Fibroblast of lung (primary cell): ENCODE data around the gene DAZAP2. TPM values are rescaled to one million over a fixed set of nuclear protein-coding genes. Genes with fewer than 3 reads are reported as not detected.

ENCODE experiments used
- DNase-seq, 2 donors: peaks; one replicate each; pipeline versions ENCODE4 v3.0.0 to v3.0.0-alpha.2; 2010; ENCODE audit warnings: low read depth in 2 of 2
- H2AFZ ChIP-seq: 2 replicates; pipeline ENCODE4 v1.5.1; 2012; ENCODE audit warnings: low read length, control low read depth, inconsistent platforms
- H3K27ac ChIP-seq: 2 replicates; pipeline ENCODE4 v1.5.1; 2011; ENCODE audit warnings: low read length, control low read depth; ENCODE audit not compliant: insufficient read depth
- H3K27me3 ChIP-seq: 2 replicates; pipeline ENCODE4 v1.5.1; 2011; ENCODE audit warnings: mild to moderate bottlenecking, low read length; ENCODE audit not compliant: control insufficient read depth, insufficient read depth
- H3K36me3 ChIP-seq: 2 replicates; pipeline ENCODE4 v1.5.1; 2011; ENCODE audit warnings: low read length; ENCODE audit not compliant: control insufficient read depth, insufficient read depth
- H3K4me1 ChIP-seq: 2 replicates; pipeline ENCODE4 v1.5.1; 2011; ENCODE audit warnings: low read length; ENCODE audit not compliant: control insufficient read depth, insufficient read depth; ENCODE audit errors: extremely low read depth
- H3K4me2 ChIP-seq: 2 replicates; pipeline ENCODE4 v1.5.1; 2011; ENCODE audit warnings: low read length, control low read depth; ENCODE audit not compliant: insufficient read depth; ENCODE audit errors: extremely low read depth
- H3K4me3 ChIP-seq, 4 experiments: fragments of 200-600 bp in 1 of 4; sonication (generic) in 1 of 4; replicated peaks in 1 of 4; 2 replicates each; pipeline ENCODE4 v1.5.1; 2011 to 2016; ENCODE audit warnings: low read length in 4 of 4, low read depth in 3 of 4, mild to moderate bottlenecking in 3 of 4, control low read depth in 2 of 4, inconsistent platforms in 1 of 4, mixed read lengths in 1 of 4; ENCODE audit not compliant: insufficient read depth in 1 of 4; ENCODE audit errors: control extremely low read depth in 1 of 4
- H3K79me2 ChIP-seq: 2 replicates; pipeline ENCODE4 v1.5.1; 2012; ENCODE audit warnings: mild to moderate bottlenecking, low read length, inconsistent platforms; ENCODE audit not compliant: control insufficient read depth, insufficient read depth
- H3K9ac ChIP-seq: 2 replicates; pipeline ENCODE4 v1.5.1; 2011; ENCODE audit warnings: mild to moderate bottlenecking, low read length, control low read depth; ENCODE audit not compliant: insufficient read depth
- H3K9me3 ChIP-seq: 2 replicates; pipeline ENCODE4 v1.5.1; 2012; ENCODE audit warnings: low read depth, low read length; ENCODE audit not compliant: control insufficient read depth, insufficient read depth
- H4K20me1 ChIP-seq: 2 replicates; pipeline ENCODE4 v1.5.1; 2011; ENCODE audit warnings: low read length; ENCODE audit not compliant: control insufficient read depth, insufficient read depth; ENCODE audit errors: extremely low read depth
- CTCF ChIP-seq, 2 donors: IDR thresholded peaks in 1 of 2; conservative IDR thresholded peaks in 1 of 2; 1 replicate in 1 of 2; 2 replicates in 1 of 2; pipeline ENCODE4 v1.5.1; 2011 to 2012; ENCODE audit warnings: low read length in 2 of 2, control low read depth in 1 of 2, inconsistent platforms in 1 of 2, low read depth in 1 of 2, mild to moderate bottlenecking in 1 of 2
- EZH2 ChIP-seq: IDR thresholded peaks from 2 replicates; pipeline ENCODE4 v1.5.1; 2012; ENCODE audit warnings: low read length, control low read depth, mild to moderate bottlenecking; ENCODE audit errors: missing control alignments
- polyA plus RNA-seq, 2 donors: library from polyadenylated mRNA; depleted of rRNA in 1 of 2; stranded (reverse) in 1 of 2; unstranded in 1 of 2; fragments of >200 nt; gene quantifications; 2 replicates each; pipeline ENCODE4 v1.2.1, GENCODE V29; 2011 to 2012; ENCODE audit warnings: missing spikeins in 1 of 2
- total RNA-seq: library from RNA; depleted of rRNA; stranded (reverse); fragments of >200 nt; gene quantifications from 2 replicates; pipeline ENCODE4 v1.2.1, GENCODE V29; 2014

DAZAP2 gene
- total and polyA plus RNA-seq, 2 donors (not counting 1 experiment from before 2014, with no cell fraction given): 59.6 to 303 TPM

- Histone ChIP-seq H4K20me1 (no peaks in the 10 kb centered on the region), H3K9me3 (no peaks in the 10 kb centered on the region), H3K79me2 (peaks cover 6% of the 10 kb centered on the region), H3K36me3 (peaks cover 15% of the 10 kb centered on the region), H3K4me1 (peaks cover 2% of the 10 kb centered on the region), H3K27ac (peak overlapping the region; percentile 47), H2AFZ (peak overlapping the region; percentile 56), H3K4me3 (no peak overlapping the region), H3K27me3 (no peaks in the 10 kb centered on the region), H3K9ac (peak overlapping the region; percentile 14), H3K4me2 (no peak overlapping the region)
- DNase-seq: peak; percentile 59 to 63
- TF ChIP-seq EZH2 (no peak), CTCF (conservative IDR thresholded peaks at IDR 0.05 in 1 of 2, IDR thresholded peaks at IDR 0.05 in 1 of 2; ENCODE audit: low read depth in 1 of 2, low read length in 2 of 2) (no peak)
These were observed 7.7 kb downstream of the DAZAP2 start for GRCh38 chr12:51246254-51246853.

GRCh38 chr12:51247523-51248206 lies 9.0 kb downstream of the DAZAP2 start:
- no peak overlapping the region for H3K4me2 ChIP-seq

More at GRCh38 chr12:51247523-51248206, 9.0 kb downstream of the DAZAP2 start:
- no peak for TF ChIP-seq EZH2
- TF ChIP-seq CTCF (conservative IDR thresholded peaks at IDR 0.05 in 1 of 2, IDR thresholded peaks at IDR 0.05 in 1 of 2; ENCODE audit: low read depth in 1 of 2, low read length in 2 of 2): no peak
- H4K20me1 ChIP-seq: no peaks in the 10 kb centered on the region
- H3K27me3 ChIP-seq: no peaks in the 10 kb centered on the region
- peaks cover 2% of the 10 kb centered on the region for H3K4me1 ChIP-seq
- H3K9ac ChIP-seq: no peak overlapping the region
- no peak for DNase-seq
- no peak overlapping the region for H2AFZ ChIP-seq
- no peak overlapping the region for H3K27ac ChIP-seq
- H3K79me2 ChIP-seq: peaks cover 2% of the 10 kb centered on the region
- H3K9me3 ChIP-seq: no peaks in the 10 kb centered on the region
- H3K36me3 ChIP-seq: peaks cover 8% of the 10 kb centered on the region
- H3K4me3 ChIP-seq: no peak overlapping the region
